OCI-LY7 (cell line): ENCODE data around the gene GNG11.

Source experiments
- CTCF ChIP-seq: fragments of 200-600 bp; sonication (generic); conservative IDR thresholded peaks from 2 replicates; pipeline ENCODE4 v1.5.1; 2014; ENCODE audit warnings: mild to moderate bottlenecking, antibody characterized with exemption, low read length, moderate library complexity, mixed read lengths
- EZH2phosphoT487 ChIP-seq: fragments of 200-600 bp; sonication (generic); IDR thresholded peaks from 2 replicates; pipeline ENCODE4 v1.6.1; 2018; ENCODE audit warnings: low read depth, borderline replicate concordance, mild to moderate bottlenecking, mixed run types, antibody characterized with exemption, low read length, moderate library complexity, mixed read lengths

GRCh38 chr7:93879356-93879755 lies 42.2 kb upstream of the GNG11 start:
- TF ChIP-seq CTCF (no peak), EZH2phosphoT487 (no peak)
